Gastroesophageal sphincter (tissue), 4 donors: ENCODE results near the gene CTXND2. TPM values are rescaled to one million over a fixed set of nuclear protein-coding genes. Genes with fewer than 3 reads are reported as not detected.
A peak's percentile ranks its signal among the peaks of the same experiment; 100 is the strongest.
"Not testable (repeated sequence)": the region's sequence is repeated elsewhere in the genome, so short reads cannot be mapped to it uniquely, and the experiment has no call there.

Experiments used
- ATAC-seq: fragments of 150-250 bp; one replicate; pipeline ENCODE4 v1.9.1; 2016; ENCODE audit warnings: mild to moderate bottlenecking, moderate library complexity
- H3K27ac ChIP-seq, 4 donors: fragments of 200-600 bp; sonication (generic) in 3 of 4; 1 replicate in 3 of 4; 2 replicates in 1 of 4; pipeline ENCODE4 v1.5.1; 2016 to 2019
- H3K27me3 ChIP-seq: fragments of 200-600 bp; sonication (generic); one replicate; pipeline ENCODE4 v1.5.1; 2019
- H3K36me3 ChIP-seq, 2 donors: fragments of 200-600 bp; sonication (generic); one replicate each; pipeline ENCODE4 v1.5.1; 2019; ENCODE audit warnings: control low read depth in 1 of 2
- H3K4me1 ChIP-seq, 3 donors: fragments of 200-600 bp; sonication (generic); 1 replicate in 2 of 3; 2 replicates in 1 of 3; pipeline ENCODE4 v1.5.1; 2016 to 2019; ENCODE audit warnings: control low read depth in 2 of 3
- H3K4me3 ChIP-seq, 2 donors: fragments of 200-600 bp; sonication (generic); one replicate each; pipeline ENCODE4 v1.5.1; 2019; ENCODE audit warnings: mild to moderate bottlenecking in 1 of 2, moderate library complexity in 1 of 2
- H3K9me3 ChIP-seq, 3 donors: fragments of 200-600 bp; sonication (generic); one replicate each; pipeline ENCODE4 v1.5.1; 2017 to 2019; ENCODE audit warnings: control low read depth in 2 of 3
- EP300 ChIP-seq: sonication (generic); formaldehyde crosslinking; IDR thresholded peaks from one replicate; pipeline ENCODE4 v1.6.1; 2017; ENCODE audit warnings: antibody characterized with exemption, mild to moderate bottlenecking
- POLR2A ChIP-seq, 2 donors: fragments of 450-650 bp; IDR thresholded peaks; one replicate each; pipeline ENCODE4 v1.6.1; 2017; ENCODE audit warnings: antibody characterized with exemption in 2 of 2, mild to moderate bottlenecking in 2 of 2, moderate library complexity in 1 of 2
- POLR2AphosphoS5 ChIP-seq: sonication (generic); formaldehyde crosslinking; IDR thresholded peaks from one replicate; pipeline ENCODE4 v1.6.1; 2017; ENCODE audit warnings: antibody characterized with exemption
- WGBS, 2 donors: methylation state at CpG; one replicate each; pipeline ENCODE4 v1.1.5; 2018; ENCODE audit warnings: low coverage in 1 of 2; 5-methylcytosine and 5-hydroxymethylcytosine counted together
- total RNA-seq, 4 donors: library from RNA; depleted of rRNA; stranded (reverse); fragments of >200 nt; gene quantifications; one replicate each; pipeline ENCODE4 v1.1.0, GENCODE V29; 2016
- TF ChIP-seq, protein P1 (sequence below), 4 experiments: fragments of 200-600 bp in 2 of 4; fragments of 450-650 bp in 2 of 4; sonication (generic) in 1 of 4; IDR thresholded peaks; one replicate each; pipeline ENCODE4 v1.5.1; 2017 to 2019; ENCODE audit warnings: antibody characterized with exemption in 4 of 4, mild to moderate bottlenecking in 2 of 4, moderate library complexity in 2 of 4

CTXND2 gene
- total RNA-seq, 4 donors from 2014 or later = not detected

DNA sequence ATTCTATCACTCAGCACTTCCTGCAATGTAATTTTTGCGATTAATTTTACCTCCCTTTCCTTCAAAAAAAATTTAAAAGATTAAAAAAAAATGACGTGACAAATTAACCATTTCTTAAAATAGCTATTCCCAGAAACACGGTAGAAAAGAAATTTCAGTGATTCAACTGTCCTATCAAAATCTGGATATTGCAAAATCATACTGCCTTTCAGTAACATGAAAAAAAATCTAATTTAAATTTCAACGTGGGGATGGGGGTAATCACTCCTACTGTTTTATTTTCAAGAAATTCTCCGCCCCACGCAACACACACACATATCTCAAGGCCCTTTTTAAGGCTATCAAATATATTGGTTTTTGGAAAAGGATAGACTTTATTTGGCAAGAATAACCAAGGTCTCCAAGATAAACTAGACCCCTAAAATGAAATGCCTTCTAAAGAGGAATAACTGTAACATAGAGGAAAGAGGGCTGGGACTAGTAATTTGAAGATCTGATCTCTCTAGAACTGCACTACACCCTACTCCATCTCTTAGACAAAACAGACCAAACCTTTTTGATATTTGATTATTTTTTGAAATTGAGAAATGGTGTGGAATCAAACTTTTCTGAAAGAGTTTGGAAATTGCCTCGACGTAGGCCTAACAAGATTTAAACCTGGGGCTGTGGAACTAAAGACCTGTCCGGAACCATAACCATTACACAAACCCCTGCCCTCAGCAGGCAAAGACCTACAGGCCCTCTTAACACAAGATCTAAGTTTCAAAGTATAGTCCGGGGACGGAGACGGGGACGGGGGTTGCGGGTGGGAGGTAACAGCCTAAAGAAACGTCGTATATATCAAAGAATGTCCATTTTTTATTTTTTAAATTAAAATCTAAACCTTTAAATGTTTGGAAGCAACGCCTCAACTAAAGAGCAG is 11.5 kb upstream of the CTXND2 start:
- Histone ChIP-seq H3K36me3 (peaks cover 0 to 9% of the 10 kb centered on the region in 2 donors), H3K4me1 (peaks cover 0 to 47% (median 4%) of the 10 kb centered on the region in 3 donors), H3K27ac (peak overlapping the region; percentile 83 to 99 (median 94)), H3K9me3 (no peaks in the 10 kb centered on the region), H3K27me3 (no peaks in the 10 kb centered on the region), H3K4me3 (peak overlapping the region; percentile 61 to 73)
- WGBS, 2 donors = 5 to 6% methylated on average over 17 of the region's 17 CpGs
- TF ChIP-seq EP300 = no peak
- TF ChIP-seq, protein P1, sequence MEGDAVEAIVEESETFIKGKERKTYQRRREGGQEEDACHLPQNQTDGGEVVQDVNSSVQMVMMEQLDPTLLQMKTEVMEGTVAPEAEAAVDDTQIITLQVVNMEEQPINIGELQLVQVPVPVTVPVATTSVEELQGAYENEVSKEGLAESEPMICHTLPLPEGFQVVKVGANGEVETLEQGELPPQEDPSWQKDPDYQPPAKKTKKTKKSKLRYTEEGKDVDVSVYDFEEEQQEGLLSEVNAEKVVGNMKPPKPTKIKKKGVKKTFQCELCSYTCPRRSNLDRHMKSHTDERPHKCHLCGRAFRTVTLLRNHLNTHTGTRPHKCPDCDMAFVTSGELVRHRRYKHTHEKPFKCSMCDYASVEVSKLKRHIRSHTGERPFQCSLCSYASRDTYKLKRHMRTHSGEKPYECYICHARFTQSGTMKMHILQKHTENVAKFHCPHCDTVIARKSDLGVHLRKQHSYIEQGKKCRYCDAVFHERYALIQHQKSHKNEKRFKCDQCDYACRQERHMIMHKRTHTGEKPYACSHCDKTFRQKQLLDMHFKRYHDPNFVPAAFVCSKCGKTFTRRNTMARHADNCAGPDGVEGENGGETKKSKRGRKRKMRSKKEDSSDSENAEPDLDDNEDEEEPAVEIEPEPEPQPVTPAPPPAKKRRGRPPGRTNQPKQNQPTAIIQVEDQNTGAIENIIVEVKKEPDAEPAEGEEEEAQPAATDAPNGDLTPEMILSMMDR (IDR thresholded peaks at IDR 0.05) = no peak
- TF ChIP-seq POLR2AphosphoS5 = no peak
- TF ChIP-seq POLR2A (IDR thresholded peaks at IDR 0.05) = no peak
- no peak for ATAC-seq

DNA sequence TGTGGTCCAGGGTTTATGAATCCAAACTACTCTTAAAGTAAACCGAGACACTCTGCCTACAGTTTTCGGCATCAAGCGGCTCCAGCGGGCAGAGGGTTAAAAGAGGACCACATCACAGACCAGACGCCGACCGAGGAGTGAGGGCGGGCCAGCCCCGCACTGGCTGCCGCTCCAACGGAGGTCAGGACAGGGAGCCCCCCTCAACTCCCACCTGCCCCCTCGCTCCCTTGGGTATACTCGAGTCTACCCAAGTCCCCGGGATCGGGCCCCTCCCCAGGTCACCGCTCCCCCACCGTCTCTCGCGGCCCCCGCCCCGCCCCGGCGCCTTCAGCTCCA is 10.8 kb upstream of the CTXND2 start:
- 0% methylated on average over 5 to 12 of the region's 23 CpGs for WGBS, 2 donors

DNA sequence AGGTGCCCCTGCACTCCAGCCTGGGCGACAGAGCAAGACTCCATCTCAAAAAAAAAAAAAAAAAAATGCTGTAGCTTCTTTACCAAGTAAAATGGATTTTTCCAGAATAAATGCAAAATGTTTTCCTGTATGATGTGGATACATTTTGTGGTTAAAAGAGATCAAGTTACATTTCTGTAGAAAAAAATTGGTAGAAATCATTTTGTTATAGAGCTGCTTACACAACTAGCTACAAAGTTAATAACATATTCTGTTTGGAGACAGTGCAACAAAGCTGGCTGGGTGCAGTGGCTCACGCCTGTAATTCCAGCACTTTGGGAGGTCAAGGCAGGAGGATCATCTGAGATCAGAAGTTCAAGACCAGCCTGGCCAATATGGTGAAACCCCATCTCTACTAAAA is 8.0 kb upstream of the CTXND2 start:
- not testable (repeated sequence) for H3K9me3 ChIP-seq, H3K27me3 ChIP-seq, H3K27ac ChIP-seq, H3K36me3 ChIP-seq, ATAC-seq, H3K4me3 ChIP-seq
- WGBS, 2 donors = 78% methylated on average over 1 of the region's 2 CpGs; no CpG with 5 or more reads in 1 of the 2 donors
- H3K4me1 ChIP-seq = peaks cover 0 to 22% (median 4%) of the 10 kb centered on the region in 3 donors

More for the DNA sequence above, 10.8 kb upstream of the CTXND2 start:
- H3K4me1 ChIP-seq = peaks cover 0 to 43% (median 4%) of the 10 kb centered on the region in 3 donors
- TF ChIP-seq POLR2A (IDR thresholded peaks at IDR 0.05) (no peak), EP300 (no peak), POLR2AphosphoS5 (no peak)
- TF ChIP-seq, protein P1 (IDR thresholded peaks at IDR 0.05) = no peak
- peak overlapping the region; percentile 61 to 73 for H3K4me3 ChIP-seq
- peak overlapping the region; percentile 83 to 99 (median 94) for H3K27ac ChIP-seq
- H3K27me3 ChIP-seq = no peaks in the 10 kb centered on the region
- ATAC-seq = peak; percentile 58
- H3K9me3 ChIP-seq = no peaks in the 10 kb centered on the region
- peaks cover 0 to 6% of the 10 kb centered on the region in 2 donors for H3K36me3 ChIP-seq

DNA sequence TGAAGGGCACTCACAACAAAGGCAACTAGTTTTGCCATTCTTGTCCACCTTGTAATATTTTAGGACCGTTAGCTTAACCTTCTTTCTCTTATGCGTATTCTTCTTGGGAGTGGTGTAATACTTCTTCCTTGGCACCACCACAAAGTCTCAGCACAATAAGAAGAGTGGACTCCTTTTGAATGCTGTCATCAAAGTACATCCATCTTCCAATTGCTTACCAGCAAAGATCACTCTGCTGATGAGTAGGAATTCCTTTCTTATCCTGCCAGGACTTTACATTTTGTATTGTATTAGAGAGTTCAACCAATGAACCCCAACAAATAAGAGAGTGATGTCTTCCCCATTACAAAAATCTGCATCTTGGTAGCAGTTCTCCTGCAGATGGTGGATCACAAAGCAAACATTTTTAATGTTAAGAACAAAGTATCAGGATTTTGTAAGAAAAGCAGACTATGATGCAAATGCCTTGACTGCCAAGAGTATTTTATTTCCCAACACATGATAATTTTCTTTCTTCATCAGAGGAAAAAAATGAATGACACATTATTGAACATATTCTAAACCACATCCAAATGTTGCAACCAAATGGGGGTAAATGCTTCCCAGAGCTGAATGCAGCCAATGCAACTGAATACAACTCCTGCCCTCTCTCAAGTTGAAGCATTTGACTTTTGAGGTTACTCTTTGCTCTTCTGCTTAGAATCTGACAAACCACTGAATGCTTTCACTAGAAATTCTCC is 5.4 kb upstream of the CTXND2 start:
- Histone ChIP-seq H3K27me3 (no peaks in the 10 kb centered on the region), H3K36me3 (no peaks in the 10 kb centered on the region), H3K4me1 (peaks cover 0 to 6% (median 0%) of the 10 kb centered on the region in 3 donors), H3K27ac (peak overlapping the region in 3 of 4 donors; percentile 66 to 75 (median 71)), H3K4me3 (no peak overlapping the region), H3K9me3 (no peaks in the 10 kb centered on the region)
- ATAC-seq = peak; percentile 76
- TF ChIP-seq POLR2AphosphoS5 (peak; percentile 45), POLR2A (IDR thresholded peaks at IDR 0.05) (no peak)
- 63 to 71% methylated on average over 2 of the region's 2 CpGs for WGBS, 2 donors

DNA sequence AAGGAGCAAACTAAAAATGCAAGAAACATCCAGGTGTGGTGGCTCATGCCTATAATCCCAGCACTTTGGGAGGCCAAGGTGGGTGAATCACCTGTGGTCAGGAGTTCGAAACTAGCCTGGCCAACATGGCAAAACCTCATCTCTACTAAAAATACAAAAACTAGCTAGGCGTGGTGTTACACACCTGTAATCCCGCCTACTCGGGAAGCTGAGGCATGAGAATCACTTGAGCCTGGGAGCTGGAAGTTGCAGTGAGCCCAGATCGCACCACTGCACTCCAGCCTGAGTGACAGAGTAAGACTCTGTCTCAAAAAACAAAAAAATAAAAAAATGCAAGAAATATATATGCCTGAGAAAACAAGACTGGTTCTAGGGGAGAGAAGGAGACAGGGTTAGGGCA is 3.8 kb upstream of the CTXND2 start:
- WGBS, 2 donors = 75 to 93% methylated on average over 3 to 5 of the region's 5 CpGs
- not testable (repeated sequence) for H3K4me1 ChIP-seq, H3K4me3 ChIP-seq, H3K36me3 ChIP-seq, H3K27me3 ChIP-seq, ATAC-seq, H3K27ac ChIP-seq, H3K9me3 ChIP-seq

GRCh38 chr1:150888727-150889126 is 1.8 kb downstream of the CTXND2 start:
- Histone ChIP-seq H3K4me3 (no peak overlapping the region), H3K4me1 (no peaks in the 10 kb centered on the region), H3K36me3 (no peaks in the 10 kb centered on the region), H3K27me3 (no peaks in the 10 kb centered on the region), H3K9me3 (no peaks in the 10 kb centered on the region), H3K27ac (no peak overlapping the region)
- TF ChIP-seq POLR2A (IDR thresholded peaks at IDR 0.05) (no peak), EP300 (no peak), POLR2AphosphoS5 (no peak)
- TF ChIP-seq, protein P1 (IDR thresholded peaks at IDR 0.05) = no peak
- WGBS, 2 donors = 84 to 85% methylated on average over 8 of the region's 8 CpGs
- ATAC-seq = no peak
